Keratinocyte (primary cell): ENCODE results near the gene MEOX1.

Source experiments
- EZH2 ChIP-seq: IDR thresholded peaks from one replicate; pipeline ENCODE4 v1.6.1; 2012; ENCODE audit warnings: inconsistent platforms, mild to moderate bottlenecking, low read length, moderate library complexity
- TF ChIP-seq, protein P1 (sequence below), 3 experiments: IDR thresholded peaks in 1 of 3; conservative IDR thresholded peaks in 1 of 3; optimal IDR thresholded peaks in 1 of 3; 2 replicates in 2 of 3; 3 replicates in 1 of 3; pipeline versions ENCODE3 to v1.5.1; 2011; ENCODE audit warnings: low read length in 3 of 3, mild to moderate bottlenecking in 3 of 3, moderate library complexity in 2 of 3, control low read depth in 1 of 3, inconsistent platforms in 1 of 3; ENCODE audit not compliant: insufficient read depth in 2 of 3; ENCODE audit errors: extremely low read depth in 1 of 3

DNA sequence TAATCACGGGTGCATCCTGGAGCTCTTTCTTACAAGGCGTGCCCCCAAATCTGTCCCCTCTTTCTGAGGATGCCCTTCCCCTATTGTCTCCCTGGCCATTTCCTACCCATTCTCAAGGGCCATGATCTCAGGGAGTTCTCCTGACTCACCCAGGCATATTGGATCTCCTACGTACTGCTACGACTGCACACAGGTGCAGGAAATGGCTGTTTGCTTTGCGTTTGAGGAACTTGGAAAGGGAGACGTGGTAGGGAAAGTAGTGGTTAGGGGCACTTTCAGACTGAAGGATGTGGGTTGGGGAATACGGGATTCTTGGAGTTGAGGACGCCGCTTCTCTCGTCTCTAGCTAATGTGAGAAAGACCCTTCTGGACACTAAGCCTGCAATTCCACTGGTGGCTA lies 18.7 kb upstream of the MEOX1 start:
- TF ChIP-seq, protein P1, sequence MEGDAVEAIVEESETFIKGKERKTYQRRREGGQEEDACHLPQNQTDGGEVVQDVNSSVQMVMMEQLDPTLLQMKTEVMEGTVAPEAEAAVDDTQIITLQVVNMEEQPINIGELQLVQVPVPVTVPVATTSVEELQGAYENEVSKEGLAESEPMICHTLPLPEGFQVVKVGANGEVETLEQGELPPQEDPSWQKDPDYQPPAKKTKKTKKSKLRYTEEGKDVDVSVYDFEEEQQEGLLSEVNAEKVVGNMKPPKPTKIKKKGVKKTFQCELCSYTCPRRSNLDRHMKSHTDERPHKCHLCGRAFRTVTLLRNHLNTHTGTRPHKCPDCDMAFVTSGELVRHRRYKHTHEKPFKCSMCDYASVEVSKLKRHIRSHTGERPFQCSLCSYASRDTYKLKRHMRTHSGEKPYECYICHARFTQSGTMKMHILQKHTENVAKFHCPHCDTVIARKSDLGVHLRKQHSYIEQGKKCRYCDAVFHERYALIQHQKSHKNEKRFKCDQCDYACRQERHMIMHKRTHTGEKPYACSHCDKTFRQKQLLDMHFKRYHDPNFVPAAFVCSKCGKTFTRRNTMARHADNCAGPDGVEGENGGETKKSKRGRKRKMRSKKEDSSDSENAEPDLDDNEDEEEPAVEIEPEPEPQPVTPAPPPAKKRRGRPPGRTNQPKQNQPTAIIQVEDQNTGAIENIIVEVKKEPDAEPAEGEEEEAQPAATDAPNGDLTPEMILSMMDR (optimal IDR thresholded peaks at IDR 0.05 in 1 of 3, IDR thresholded peaks at IDR 0.05 in 1 of 3, conservative IDR thresholded peaks at IDR 0.05 in 1 of 3; ENCODE audit: extremely low read depth in 1 of 3, insufficient read depth in 2 of 3, low read length in 3 of 3), result no peak
- TF ChIP-seq EZH2, result no peak
